Endothelial cell (in vitro differentiated cells): Measurements from ENCODE around the gene HOPX. TPM values are rescaled to one million over a fixed set of nuclear protein-coding genes. Genes with fewer than 3 reads are reported as not detected.
"Not testable (repeated sequence)": the region's sequence is repeated elsewhere in the genome, so short reads cannot be mapped to it uniquely, and the experiment has no call there.

Source experiments
- DNase-seq: peaks from one replicate; pipeline ENCODE4 v3.0.0; 2021; ENCODE audit warnings: low spot score
- H3K27ac Mint-ChIP-seq: one replicate; pipeline ENCODE4 v1.8.0; 2021; ENCODE audit warnings: mixed read lengths, inconsistent platforms; ENCODE audit not compliant: unreplicated experiment
- H3K27me3 Mint-ChIP-seq: one replicate; pipeline ENCODE4 v1.8.0; 2021; ENCODE audit warnings: mild to moderate bottlenecking, moderate library complexity, mixed read lengths, inconsistent platforms; ENCODE audit not compliant: unreplicated experiment
- H3K36me3 Mint-ChIP-seq: one replicate; pipeline ENCODE4 v1.8.0; 2021; ENCODE audit warnings: mild to moderate bottlenecking, low read depth, mixed read lengths, inconsistent platforms; ENCODE audit not compliant: unreplicated experiment
- H3K4me1 Mint-ChIP-seq: one replicate; pipeline ENCODE4 v1.8.0; 2021; ENCODE audit warnings: mild to moderate bottlenecking, mixed read lengths, inconsistent platforms; ENCODE audit not compliant: unreplicated experiment
- H3K4me3 Mint-ChIP-seq: one replicate; pipeline ENCODE4 v1.8.0; 2021; ENCODE audit warnings: mild to moderate bottlenecking, mixed read lengths, inconsistent platforms; ENCODE audit not compliant: unreplicated experiment
- H3K9me3 Mint-ChIP-seq: one replicate; pipeline ENCODE4 v1.8.0; 2021; ENCODE audit warnings: mixed read lengths, inconsistent platforms; ENCODE audit not compliant: unreplicated experiment
- total RNA-seq: library from RNA; stranded (reverse); fragmentation: NEBNext Ultra II Directional; extraction: Animal tissue kit (Norgen Biotek cat#: 25700); gene quantifications from one replicate; pipeline ENCODE4 v1.2.1, GENCODE V29; 2021; ENCODE audit not compliant: unreplicated experiment
- TF ChIP-seq, protein P1 (sequence below): fragments of 200-600 bp; sonication (generic); IDR thresholded peaks from one replicate; pipeline ENCODE4 v1.5.0; 2021; ENCODE audit warnings: antibody characterized with exemption; ENCODE audit not compliant: unreplicated experiment

Gene HOPX
- total RNA-seq, 1 donor from 2014 or later, result 4.2 TPM

DNA sequence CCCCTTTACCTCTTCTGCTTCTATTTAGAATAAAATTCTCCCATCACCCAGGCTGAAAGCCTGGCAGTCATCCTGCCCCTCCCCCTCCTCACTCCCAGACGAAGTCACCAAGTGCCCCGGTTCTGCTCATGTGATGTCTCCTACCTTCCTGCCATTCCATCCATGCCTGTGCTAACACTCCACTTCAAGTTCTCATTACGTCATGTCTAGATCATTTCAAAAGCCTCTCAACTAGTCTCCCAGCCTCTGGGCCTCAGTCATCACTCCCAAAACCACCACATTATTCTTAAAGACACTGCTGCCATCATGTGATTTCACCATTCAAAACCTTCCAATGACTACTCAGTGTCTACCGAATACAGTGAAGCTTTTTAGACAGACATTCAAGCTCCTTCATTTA lies 17.2 kb upstream of the HOPX start:
- no peak overlapping the region for H3K27ac Mint-ChIP-seq

DNA sequence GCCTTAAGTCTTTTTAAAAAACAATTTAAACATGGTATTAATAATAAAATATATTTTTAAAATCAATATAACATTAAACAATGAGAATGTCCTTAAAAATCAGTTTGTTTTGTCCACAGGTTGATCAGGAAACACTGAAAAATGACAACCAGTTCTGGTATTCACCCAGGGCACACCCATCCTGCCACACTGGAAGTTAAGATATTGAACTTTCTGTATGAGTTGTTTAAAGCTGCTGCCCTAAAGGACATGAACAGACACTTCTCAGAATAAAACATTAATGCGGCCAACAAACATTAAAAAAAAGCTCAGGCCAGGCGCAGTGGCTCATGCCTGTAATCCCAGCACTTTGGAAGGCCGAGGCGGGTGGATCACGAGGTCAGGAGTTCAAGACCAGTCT lies 15.0 kb upstream of the HOPX start:
- H3K27me3 Mint-ChIP-seq, result peaks cover 4% of the 10 kb centered on the region
- no peaks in the 10 kb centered on the region for H3K36me3 Mint-ChIP-seq
- H3K4me3 Mint-ChIP-seq, result no peak overlapping the region
- TF ChIP-seq, protein P1, sequence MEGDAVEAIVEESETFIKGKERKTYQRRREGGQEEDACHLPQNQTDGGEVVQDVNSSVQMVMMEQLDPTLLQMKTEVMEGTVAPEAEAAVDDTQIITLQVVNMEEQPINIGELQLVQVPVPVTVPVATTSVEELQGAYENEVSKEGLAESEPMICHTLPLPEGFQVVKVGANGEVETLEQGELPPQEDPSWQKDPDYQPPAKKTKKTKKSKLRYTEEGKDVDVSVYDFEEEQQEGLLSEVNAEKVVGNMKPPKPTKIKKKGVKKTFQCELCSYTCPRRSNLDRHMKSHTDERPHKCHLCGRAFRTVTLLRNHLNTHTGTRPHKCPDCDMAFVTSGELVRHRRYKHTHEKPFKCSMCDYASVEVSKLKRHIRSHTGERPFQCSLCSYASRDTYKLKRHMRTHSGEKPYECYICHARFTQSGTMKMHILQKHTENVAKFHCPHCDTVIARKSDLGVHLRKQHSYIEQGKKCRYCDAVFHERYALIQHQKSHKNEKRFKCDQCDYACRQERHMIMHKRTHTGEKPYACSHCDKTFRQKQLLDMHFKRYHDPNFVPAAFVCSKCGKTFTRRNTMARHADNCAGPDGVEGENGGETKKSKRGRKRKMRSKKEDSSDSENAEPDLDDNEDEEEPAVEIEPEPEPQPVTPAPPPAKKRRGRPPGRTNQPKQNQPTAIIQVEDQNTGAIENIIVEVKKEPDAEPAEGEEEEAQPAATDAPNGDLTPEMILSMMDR, result no peak
- H3K9me3 Mint-ChIP-seq, result no peaks in the 10 kb centered on the region
- H3K4me1 Mint-ChIP-seq, result no peaks in the 10 kb centered on the region
- no peak for DNase-seq
- no peak overlapping the region for H3K27ac Mint-ChIP-seq

More for the DNA sequence above, 17.2 kb upstream of the HOPX start:
- no peaks in the 10 kb centered on the region for H3K9me3 Mint-ChIP-seq
- H3K27me3 Mint-ChIP-seq, result peaks cover 4% of the 10 kb centered on the region
- no peaks in the 10 kb centered on the region for H3K4me1 Mint-ChIP-seq
- DNase-seq, result no peak
- H3K36me3 Mint-ChIP-seq, result no peaks in the 10 kb centered on the region
- H3K4me3 Mint-ChIP-seq, result no peak overlapping the region
- TF ChIP-seq, protein P1, result no peak

DNA sequence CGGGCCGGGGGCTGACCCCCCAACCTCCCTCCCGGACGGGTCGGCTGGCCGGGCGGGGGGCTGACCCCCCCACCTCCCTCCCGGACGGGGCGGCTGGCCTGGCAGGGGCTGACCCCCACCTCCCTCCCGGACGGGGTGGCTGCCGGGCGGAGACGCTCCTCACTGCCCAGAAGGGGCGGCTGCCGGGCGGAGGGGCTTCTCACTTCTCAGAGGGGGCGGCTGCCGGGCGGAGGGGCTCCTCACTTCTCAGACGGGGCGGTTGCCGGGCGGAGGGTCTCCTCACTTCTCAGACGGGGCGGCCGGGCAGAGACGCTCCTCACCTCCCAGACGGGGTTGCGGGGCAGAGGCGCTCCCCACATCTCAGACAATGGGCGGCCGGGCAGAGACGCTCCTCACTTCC lies 12.4 kb upstream of the HOPX start:
- H3K27ac Mint-ChIP-seq, H3K4me3 Mint-ChIP-seq, H3K9me3 Mint-ChIP-seq, DNase-seq, H3K36me3 Mint-ChIP-seq, H3K27me3 Mint-ChIP-seq, H3K4me1 Mint-ChIP-seq: not testable (repeated sequence)

DNA sequence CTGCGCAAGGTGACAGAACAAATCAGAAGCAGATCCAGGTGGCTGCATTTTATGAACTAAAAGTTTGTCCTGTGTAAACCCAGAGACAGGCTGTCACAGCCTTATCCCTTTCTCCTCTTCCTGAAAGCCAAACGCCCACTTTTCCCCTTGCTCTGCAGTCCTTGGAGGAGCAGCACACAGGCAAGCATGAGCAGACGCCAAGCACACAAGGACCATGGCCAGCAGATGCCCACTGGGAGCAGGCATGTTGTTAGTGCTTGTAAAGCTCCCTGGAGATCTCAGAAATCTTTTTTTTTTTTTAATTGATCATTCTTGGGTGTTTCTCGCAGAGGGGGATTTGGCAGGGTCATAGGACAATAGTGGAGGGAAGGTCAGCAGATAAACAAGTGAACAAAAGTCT lies 11.5 kb upstream of the HOPX start:
- peaks cover 2% of the 10 kb centered on the region for H3K27me3 Mint-ChIP-seq
- H3K27ac Mint-ChIP-seq, result no peak overlapping the region
- TF ChIP-seq, protein P1, result no peak
- no peak for DNase-seq
- H3K4me3 Mint-ChIP-seq, result no peak overlapping the region
- H3K4me1 Mint-ChIP-seq, result peaks cover 5% of the 10 kb centered on the region
- H3K36me3 Mint-ChIP-seq, result no peaks in the 10 kb centered on the region
- H3K9me3 Mint-ChIP-seq, result no peaks in the 10 kb centered on the region

DNA sequence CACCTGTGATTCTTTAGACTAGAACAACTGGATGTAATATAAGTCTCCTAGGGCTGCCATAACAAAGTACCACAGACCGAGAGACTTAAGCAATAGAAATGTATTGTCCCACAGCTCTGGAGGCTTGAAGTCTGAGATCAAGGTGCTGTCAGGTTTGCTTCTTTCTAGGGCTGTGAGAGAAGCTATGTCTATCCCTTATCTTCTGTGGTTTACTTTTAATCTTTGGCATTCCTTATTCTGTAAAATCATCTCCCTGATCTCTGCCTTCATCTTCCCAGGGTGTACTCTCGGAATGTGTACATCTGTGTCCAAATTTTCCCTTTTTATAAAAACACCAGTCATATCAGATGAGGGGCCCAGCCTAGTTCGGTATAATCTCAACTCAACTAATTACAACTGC lies 10.3 kb upstream of the HOPX start:
- Mint-ChIP-seq H3K27ac (no peak overlapping the region), H3K4me1 (peaks cover 5% of the 10 kb centered on the region), H3K27me3 (peaks cover 5% of the 10 kb centered on the region), H3K4me3 (no peak overlapping the region), H3K9me3 (no peaks in the 10 kb centered on the region), H3K36me3 (peaks cover 4% of the 10 kb centered on the region)
- TF ChIP-seq, protein P1, result no peak
- no peak for DNase-seq

DNA sequence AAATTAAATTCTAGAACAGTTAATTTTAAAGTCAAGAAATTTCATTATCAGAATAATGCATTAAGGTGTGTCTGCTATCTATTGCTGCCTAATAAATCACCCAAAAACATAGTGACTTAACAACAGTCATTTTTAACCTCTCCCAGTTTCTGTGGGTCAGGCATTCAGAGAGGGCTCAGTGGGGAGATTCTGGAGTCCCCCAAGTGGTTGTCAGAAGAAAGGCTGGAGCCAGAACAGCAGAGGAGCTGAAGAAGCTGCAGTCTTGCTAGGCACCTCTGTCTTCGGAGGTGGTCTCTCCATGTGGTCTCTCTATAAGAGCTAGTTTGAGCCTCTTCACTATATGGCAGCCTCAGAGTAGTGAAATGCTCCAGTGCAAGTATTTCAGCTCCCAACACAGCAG lies 9.3 kb upstream of the HOPX start:
- H3K4me1 Mint-ChIP-seq, result peaks cover 5% of the 10 kb centered on the region
- no peak overlapping the region for H3K4me3 Mint-ChIP-seq
- H3K27ac Mint-ChIP-seq, result no peak overlapping the region
- H3K27me3 Mint-ChIP-seq, result peaks cover 5% of the 10 kb centered on the region
- no peaks in the 10 kb centered on the region for H3K9me3 Mint-ChIP-seq
- H3K36me3 Mint-ChIP-seq, result peaks cover 4% of the 10 kb centered on the region
- TF ChIP-seq, protein P1, result no peak
- DNase-seq, result no peak
